Kidney (tissue), 22 donors: ENCODE measurements around the gene YAP1. TPM values are rescaled to one million over a fixed set of nuclear protein-coding genes. Genes with fewer than 3 reads are reported as not detected.
A peak's percentile ranks its signal among the peaks of the same experiment; 100 is the strongest.

Source experiments
- DNase-seq, 5 donors: peaks; one replicate each; pipeline ENCODE4 v3.0.0-alpha.2; 2013 to 2020
- FAIRE-seq: peaks from 2 replicates; lab custom pipeline; 2012; peaks lifted over from hg19 to GRCh38; lab: Jason Lieb, UNC
- H3K27ac ChIP-seq, 2 donors: one replicate each; pipeline ENCODE4 v1.7.0; 2013; ENCODE audit warnings: low read depth in 2 of 2, low read length in 2 of 2, inconsistent platforms in 1 of 2
- H3K27me3 ChIP-seq: one replicate; pipeline ENCODE4 v1.7.1; 2013; ENCODE audit warnings: low read length, inconsistent platforms; ENCODE audit not compliant: control insufficient read depth, insufficient read depth
- H3K36me3 ChIP-seq, 3 donors: one replicate each; pipeline versions ENCODE4 v1.7.0 to v1.7.1; 2013; ENCODE audit warnings: low read length in 3 of 3, control low read depth in 1 of 3, inconsistent platforms in 1 of 3; ENCODE audit not compliant: insufficient read depth in 3 of 3, control insufficient read depth in 2 of 3
- H3K4me1 ChIP-seq, 3 donors: one replicate each; pipeline versions ENCODE4 v1.7.0 to v1.7.1; 2013; ENCODE audit warnings: low read length in 3 of 3, inconsistent platforms in 1 of 3, low read depth in 1 of 3; ENCODE audit not compliant: control insufficient read depth in 2 of 3, insufficient read depth in 2 of 3
- H3K4me3 ChIP-seq, 3 donors: one replicate each; pipeline versions ENCODE4 v1.7.0 to v1.8.1; 2013; ENCODE audit warnings: low read length in 3 of 3, control low read depth in 1 of 3, inconsistent platforms in 1 of 3
- H3K9ac ChIP-seq, 3 donors: one replicate each; pipeline versions ENCODE4 v1.7.0 to v1.7.1; 2013; ENCODE audit warnings: low read length in 3 of 3, control low read depth in 1 of 3, inconsistent platforms in 1 of 3
- H3K9me3 ChIP-seq, 3 donors: one replicate each; pipeline versions ENCODE4 v1.7.0 to v1.7.1; 2013; ENCODE audit warnings: low read length in 3 of 3, control low read depth in 1 of 3, inconsistent platforms in 1 of 3; ENCODE audit not compliant: control insufficient read depth in 2 of 3, insufficient read depth in 1 of 3
- CTCF ChIP-seq: IDR thresholded peaks from 3 replicates; pipeline ENCODE4 v1.5.1; 2012; ENCODE audit warnings: mild to moderate bottlenecking, moderate library complexity, borderline replicate concordance; ENCODE audit not compliant: insufficient read depth; ENCODE audit errors: extremely low read depth
- intact Hi-C: fragments of 100-400 bp; cut with DNase I; formaldehyde crosslinking; loops from one replicate; pipeline ENCODE4 v1.11.1; 2022
- long read RNA-seq, 10 donors: library from polyadenylated mRNA in 1 of 10; unstranded in 1 of 10; transcript quantifications; one replicate each; pipeline ENCODE4 v2.0.0 and lab custom pipeline, GENCODE V29; 2021 to 2026
- polyA plus RNA-seq: library from polyadenylated mRNA; stranded (reverse); fragments of 350-450 nt; fragmentation: Illumina TruSeq; extraction: RNeasy Lipid Tissue Mini Kit (QIAGEN cat#74804); gene quantifications from one replicate; pipeline ENCODE4 v1.2.3, GENCODE V29; 2014; ENCODE audit warnings: low read depth, low replicate concordance; ENCODE audit not compliant: insufficient read depth
- total RNA-seq: library from RNA; stranded (reverse); fragmentation: NEBNext Ultra II Directional; extraction: Animal tissue kit (Norgen Biotek cat#: 25700); gene quantifications from one replicate; pipeline ENCODE4 v1.2.1, GENCODE V29; 2021
- donor health status: control.
- donor health status: control.
- donor health status: control.
- donor health status: control.
- donor health status: control.
- donor health status: DM: yes; HTN: yes; CAD: no.
- donor health status: Normal renal cell carcinoma (clear cell type).

YAP1 gene
- 106 TPM for total RNA-seq
- 21.5 TPM for polyA plus RNA-seq
- long read RNA-seq, donor 1, full-length matches to known transcripts = 15 of 57 reads
- long read RNA-seq, donor 1, partial matches to known transcripts = 42 of 57 reads
- long read RNA-seq, donor 1, other reads (novel, unspliced or antisense) = 0 of 57 reads
- long read RNA-seq, donor 2, full-length matches to known transcripts = 11 of 30 reads
- long read RNA-seq, donor 2, partial matches to known transcripts = 19 of 30 reads
- long read RNA-seq, donor 2, other reads (novel, unspliced or antisense) = 0 of 30 reads
- long read RNA-seq, donor 3, full-length matches to known transcripts = 19 of 24 reads
- long read RNA-seq, donor 3, partial matches to known transcripts = 5 of 24 reads
- long read RNA-seq, donor 3, other reads (novel, unspliced or antisense) = 0 of 24 reads
- long read RNA-seq, donor 4, full-length matches to known transcripts = 16 of 16 reads
- long read RNA-seq, donor 4, partial matches to known transcripts = 0 of 16 reads
- long read RNA-seq, donor 4, other reads (novel, unspliced or antisense) = 0 of 16 reads
- long read RNA-seq, donor 5 = 0 reads
- long read RNA-seq, donor 6, full-length matches to known transcripts = 4 of 4 reads
- long read RNA-seq, donor 6, partial matches to known transcripts = 0 of 4 reads
- long read RNA-seq, donor 6, other reads (novel, unspliced or antisense) = 0 of 4 reads
- long read RNA-seq, donor 7, full-length matches to known transcripts = 14 of 49 reads
- long read RNA-seq, donor 7, partial matches to known transcripts = 10 of 49 reads
- long read RNA-seq, donor 7, other reads (novel, unspliced or antisense) = 25 of 49 reads
- long read RNA-seq, donor 8, full-length matches to known transcripts = 13 of 54 reads
- long read RNA-seq, donor 8, partial matches to known transcripts = 41 of 54 reads
- long read RNA-seq, donor 8, other reads (novel, unspliced or antisense) = 0 of 54 reads
- long read RNA-seq, donor 9, full-length matches to known transcripts = 2 of 38 reads
- long read RNA-seq, donor 9, partial matches to known transcripts = 36 of 38 reads
- long read RNA-seq, donor 9, other reads (novel, unspliced or antisense) = 0 of 38 reads
- long read RNA-seq, donor 10, full-length matches to known transcripts = 11 of 29 reads
- long read RNA-seq, donor 10, partial matches to known transcripts = 18 of 29 reads
- long read RNA-seq, donor 10, other reads (novel, unspliced or antisense) = 0 of 29 reads

DNA sequence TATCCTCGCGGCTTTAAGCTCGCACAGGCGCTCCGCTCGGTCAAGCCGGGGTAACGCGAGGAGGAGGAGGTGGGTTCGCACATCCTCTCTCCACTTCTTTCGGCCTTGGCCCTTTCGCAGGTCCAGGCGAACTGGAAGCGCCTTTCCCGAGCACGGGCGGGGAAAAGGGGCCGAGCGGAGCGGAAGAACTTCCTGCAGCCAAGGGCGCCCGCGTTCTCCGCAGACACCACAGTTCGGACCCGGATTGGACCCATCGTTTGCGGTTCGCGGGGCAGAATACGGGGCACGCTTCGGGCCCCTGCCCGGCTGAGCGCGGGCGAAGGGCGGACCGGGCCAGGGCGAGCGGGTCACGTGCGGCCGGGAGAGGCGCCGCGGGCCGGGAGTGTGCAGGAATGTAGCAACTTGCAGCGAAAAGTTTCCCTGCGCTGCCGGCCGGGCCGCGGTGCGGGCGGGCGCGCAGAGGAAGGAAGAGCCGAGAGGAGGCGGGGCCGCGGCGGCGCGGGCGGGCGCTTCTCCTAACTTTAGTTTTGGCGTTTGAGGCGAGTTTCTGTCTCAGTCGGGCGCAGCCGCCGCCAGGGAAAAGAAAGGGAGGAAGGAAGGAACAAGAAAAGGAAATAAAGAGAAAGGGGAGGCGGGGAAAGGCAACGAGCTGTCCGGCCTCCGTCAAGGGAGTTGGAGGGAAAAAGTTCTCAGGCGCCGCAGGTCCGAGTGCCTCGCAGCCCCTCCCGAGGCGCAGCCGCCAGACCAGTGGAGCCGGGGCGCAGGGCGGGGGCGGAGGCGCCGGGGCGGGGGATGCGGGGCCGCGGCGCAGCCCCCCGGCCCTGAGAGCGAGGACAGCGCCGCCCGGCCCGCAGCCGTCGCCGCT lies at the start of gene YAP1:
Gene YAP1 (plus strand): TSS at position 552 of the 865 bp plus-strand sequence. CDS start 402 bp downstream, outside the sequence.
- intact Hi-C loops = no loop called here
- Histone ChIP-seq H3K27me3 (no peaks in the 10 kb centered on the region), H3K9ac (peak within 1 kb of the TSS; percentile 70 to 82 (median 78)), H3K4me3 (peak within 1 kb of the TSS; percentile 63 to 74 (median 66)), H3K9me3 (no peaks in the 10 kb centered on the region), H3K36me3 (no peaks in the 10 kb centered on the region), H3K27ac (peak within 1 kb of the TSS; percentile 97 to 98), H3K4me1 (peaks cover under 1 to 8% (median 2%) of the 10 kb centered on the region in 3 donors)
- TF ChIP-seq CTCF = no peak
- FAIRE-seq (no peak), DNase-seq (peak; percentile 94 to 98 (median 96))

DNA sequence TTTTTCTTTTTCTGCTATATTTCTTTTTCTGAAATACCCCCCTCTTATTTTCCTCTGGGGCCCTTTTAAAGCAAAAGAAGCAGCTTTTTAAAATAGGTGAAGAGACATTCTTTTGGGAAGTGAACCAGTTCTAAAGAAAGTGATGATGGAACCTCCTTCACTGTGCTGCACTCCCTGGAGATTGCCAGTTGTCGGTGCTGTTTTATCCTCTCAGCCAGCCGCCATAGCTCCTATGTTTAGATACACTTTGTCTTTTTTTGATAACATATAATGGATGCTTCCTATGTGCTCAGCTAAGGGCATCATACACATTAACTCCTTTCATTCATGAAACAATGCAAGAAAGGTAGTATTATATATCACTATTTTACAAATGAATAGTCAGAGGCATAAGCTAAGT lies 49.0 kb upstream of the YAP1 start:
- no peak overlapping the region for H3K9ac ChIP-seq
- no peaks in the 10 kb centered on the region for H3K27me3 ChIP-seq
- no peak for FAIRE-seq
- H3K4me1 ChIP-seq = no peaks in the 10 kb centered on the region
- H3K4me3 ChIP-seq = no peak overlapping the region
- peak; percentile 3 for TF ChIP-seq CTCF
- H3K36me3 ChIP-seq = no peaks in the 10 kb centered on the region
- peak in 1 of 5 donors; percentile 16 for DNase-seq
- no peak overlapping the region for H3K27ac ChIP-seq
- intact Hi-C loops = no loop called here
- no peaks in the 10 kb centered on the region for H3K9me3 ChIP-seq

DNA sequence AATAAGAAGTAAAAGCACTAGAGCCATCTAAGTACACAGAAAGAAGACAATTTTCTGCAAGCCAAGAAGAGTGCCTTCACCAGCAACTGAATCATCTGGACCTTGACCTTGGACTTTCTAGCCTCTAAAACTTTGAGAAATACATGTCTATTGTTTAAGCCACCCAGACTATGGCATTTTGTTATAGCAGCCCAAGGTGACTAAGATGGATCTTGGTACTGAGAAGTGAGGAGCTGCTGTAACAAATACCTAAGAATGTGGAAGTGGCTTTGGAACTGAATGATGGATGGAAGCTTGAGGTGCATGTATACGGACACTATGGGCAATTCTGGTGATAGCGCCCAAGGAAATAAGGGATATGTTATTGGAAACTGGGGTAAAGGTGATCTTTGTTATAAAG lies 48.1 kb upstream of the YAP1 start:
- no peaks in the 10 kb centered on the region for H3K4me1 ChIP-seq
- no peak for TF ChIP-seq CTCF
- no peak overlapping the region for H3K4me3 ChIP-seq
- H3K27ac ChIP-seq = no peak overlapping the region
- no peak overlapping the region for H3K9ac ChIP-seq
- no peaks in the 10 kb centered on the region for H3K27me3 ChIP-seq
- FAIRE-seq = no peak
- DNase-seq = no peak
- no peaks in the 10 kb centered on the region for H3K36me3 ChIP-seq
- intact Hi-C loops = no loop called here
- H3K9me3 ChIP-seq = no peaks in the 10 kb centered on the region
